Measurements from ENCODE around the gene LRP8. TPM values are rescaled to one million over a fixed set of nuclear protein-coding genes. Genes with fewer than 3 reads are reported as not detected.
A peak's percentile ranks its signal among the peaks of the same experiment; 100 is the strongest.

The LRP8 gene
- polyA plus RNA-seq, 2 of the 4 experiments (the other 2 are of a cell fraction), result 32.6 to 46.1 TPM

DNA sequence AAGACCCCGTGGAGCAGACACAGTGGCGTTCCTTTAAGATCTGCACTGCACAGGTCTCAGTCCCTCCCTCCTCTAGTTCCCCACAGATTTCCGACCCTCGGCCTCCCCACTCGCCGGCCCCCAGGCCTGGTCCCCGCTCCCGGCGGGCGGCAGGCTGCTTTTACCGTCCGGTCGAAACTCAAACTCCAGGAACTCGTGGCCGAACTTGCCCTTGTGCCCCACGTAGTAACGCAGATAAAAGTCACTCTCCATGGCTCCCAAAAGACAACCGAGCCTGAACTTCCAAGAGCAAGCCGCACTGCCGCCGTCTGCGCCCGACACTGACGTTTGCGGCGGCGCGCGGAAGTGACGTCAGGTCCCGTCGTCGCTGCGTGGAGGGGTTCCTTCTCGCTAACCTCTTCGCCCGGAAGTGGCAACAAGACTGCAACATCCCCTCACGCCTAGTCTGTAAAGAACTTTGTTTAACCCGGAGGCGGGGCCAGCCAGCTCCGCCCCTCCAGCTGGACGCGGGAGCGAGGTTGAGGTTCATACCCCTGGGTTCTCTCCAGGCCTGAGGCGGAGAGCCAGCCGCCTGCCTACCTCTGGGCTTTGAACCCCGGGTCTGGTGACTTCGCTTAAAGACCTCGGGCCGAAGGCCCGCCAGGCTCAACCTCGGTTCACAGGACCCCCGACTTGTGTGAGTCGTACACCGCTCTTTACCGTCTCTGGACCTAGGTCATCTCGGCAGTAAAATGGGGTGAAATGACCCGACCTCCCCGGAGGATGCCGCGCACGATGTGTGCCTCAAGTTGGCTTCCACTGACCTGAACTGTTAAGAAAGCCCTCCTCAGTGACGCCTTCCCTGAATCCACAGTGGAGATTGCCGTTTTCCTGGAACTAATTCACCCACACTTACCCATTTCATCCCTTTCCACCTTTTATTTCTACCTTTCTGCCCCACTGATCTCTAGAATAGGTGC, 89.4 kb downstream of the LRP8 start, which contains the start of gene MAGOH (continued):
- TF ChIP-seq, protein P1, sequence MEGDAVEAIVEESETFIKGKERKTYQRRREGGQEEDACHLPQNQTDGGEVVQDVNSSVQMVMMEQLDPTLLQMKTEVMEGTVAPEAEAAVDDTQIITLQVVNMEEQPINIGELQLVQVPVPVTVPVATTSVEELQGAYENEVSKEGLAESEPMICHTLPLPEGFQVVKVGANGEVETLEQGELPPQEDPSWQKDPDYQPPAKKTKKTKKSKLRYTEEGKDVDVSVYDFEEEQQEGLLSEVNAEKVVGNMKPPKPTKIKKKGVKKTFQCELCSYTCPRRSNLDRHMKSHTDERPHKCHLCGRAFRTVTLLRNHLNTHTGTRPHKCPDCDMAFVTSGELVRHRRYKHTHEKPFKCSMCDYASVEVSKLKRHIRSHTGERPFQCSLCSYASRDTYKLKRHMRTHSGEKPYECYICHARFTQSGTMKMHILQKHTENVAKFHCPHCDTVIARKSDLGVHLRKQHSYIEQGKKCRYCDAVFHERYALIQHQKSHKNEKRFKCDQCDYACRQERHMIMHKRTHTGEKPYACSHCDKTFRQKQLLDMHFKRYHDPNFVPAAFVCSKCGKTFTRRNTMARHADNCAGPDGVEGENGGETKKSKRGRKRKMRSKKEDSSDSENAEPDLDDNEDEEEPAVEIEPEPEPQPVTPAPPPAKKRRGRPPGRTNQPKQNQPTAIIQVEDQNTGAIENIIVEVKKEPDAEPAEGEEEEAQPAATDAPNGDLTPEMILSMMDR (IDR thresholded peaks at IDR 0.05), result no peak
- peak; percentile 89 for TF ChIP-seq KDM5A (IDR thresholded peaks at IDR 0.05)
- no peak for TF ChIP-seq CEBPB (IDR thresholded peaks at IDR 0.05)
- TF ChIP-seq RARB (CRISPR knock-in tag; IDR thresholded peaks at IDR 0.05), result no peak

DNA sequence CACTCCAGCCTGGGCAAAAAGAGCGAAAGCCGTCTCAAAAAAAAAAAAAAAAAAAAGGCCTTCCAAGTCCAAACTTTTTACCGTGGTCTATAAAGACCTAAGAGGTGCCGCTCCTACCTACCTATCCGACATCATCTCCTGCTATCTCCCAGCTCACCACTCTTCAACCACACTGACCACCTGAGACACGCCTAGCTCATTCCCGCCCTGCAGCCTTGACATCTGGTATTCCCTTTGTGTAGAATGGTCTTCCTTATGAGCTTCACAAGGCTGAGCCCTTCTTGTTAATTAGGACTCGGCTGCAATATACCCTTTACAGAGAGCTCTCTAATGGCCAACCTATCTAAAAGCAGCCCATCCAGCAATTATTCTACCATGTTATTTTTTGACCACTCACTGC, 90.2 kb downstream of the LRP8 start:
- peaks cover 15% of the 10 kb centered on the region; the same call in 2 of the 3 replicates for H3K4me1 ChIP-seq
- CTCF ChIA-PET, result no interaction called here
- peak in 1 of 2 experiments; percentile 3; a peak in 1 of 6 replicates for ATAC-seq
- no peak for TF ChIP-seq POLR2AphosphoS2 (conservative IDR thresholded peaks at IDR 0.05; ENCODE audit: low read length)
- TF ChIP-seq, protein P2, sequence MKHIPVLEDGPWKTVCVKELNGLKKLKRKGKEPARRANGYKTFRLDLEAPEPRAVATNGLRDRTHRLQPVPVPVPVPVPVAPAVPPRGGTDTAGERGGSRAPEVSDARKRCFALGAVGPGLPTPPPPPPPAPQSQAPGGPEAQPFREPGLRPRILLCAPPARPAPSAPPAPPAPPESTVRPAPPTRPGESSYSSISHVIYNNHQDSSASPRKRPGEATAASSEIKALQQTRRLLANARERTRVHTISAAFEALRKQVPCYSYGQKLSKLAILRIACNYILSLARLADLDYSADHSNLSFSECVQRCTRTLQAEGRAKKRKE (CRISPR knock-in tag; IDR thresholded peaks at IDR 0.05; ENCODE audit: low read depth), result no peak
- no peak for TF ChIP-seq POLR2A (IDR thresholded peaks at IDR 0.05; ENCODE audit: low read length)
- no peak for TF ChIP-seq HOXB13 (CRISPR knock-in tag; IDR thresholded peaks at IDR 0.05; ENCODE audit: low read depth)
- peak overlapping the region; percentile 91 to 93 for H3K27ac ChIP-seq
- DNase-seq (ENCODE audit: low read depth in 1 of 2, low spot score in 1 of 2), result no peak
- no peaks in the 10 kb centered on the region for H3K9me3 ChIP-seq
- H3K4me2 ChIP-seq, result peak overlapping the region; percentile 81
- POLR2A ChIA-PET, result interaction anchor here (1.4 kb wide), 1 partner anchor 9 kb away, joined by 5 read pairs; no protein-coding TSS in a partner anchor
- peak overlapping the region; percentile 81 for H3K4me3 ChIP-seq
- FAIRE-seq, result no peak
- 38% methylated on average over 8 of the region's 8 CpGs for WGBS (ENCODE audit: missing lambda C conversion rate)

DNA sequence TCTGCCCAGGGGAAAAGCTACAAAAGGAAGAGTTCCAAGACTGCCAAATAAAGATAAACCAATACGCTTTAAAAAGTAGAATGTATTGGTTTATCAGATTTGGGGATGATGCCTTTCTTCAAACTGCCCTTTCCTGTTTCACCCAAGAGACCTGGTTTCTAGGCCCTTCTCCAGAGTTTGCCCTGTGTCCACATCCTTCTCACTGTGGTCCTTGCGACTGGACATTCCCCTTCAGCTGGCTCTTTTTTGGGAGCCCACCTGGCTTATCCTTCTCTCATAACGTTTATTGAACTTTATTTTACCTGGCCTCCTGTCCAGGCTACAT, 106.9 kb downstream of the LRP8 start:
- Histone ChIP-seq H3K4me3 (peak overlapping the region; percentile 64), H3K27ac (peak overlapping the region; percentile 88 to 99), H3K4me1 (peaks cover 11% of the 10 kb centered on the region; the same call in 2 of the 3 replicates), H3K9me3 (no peaks in the 10 kb centered on the region), H3K4me2 (peak overlapping the region; percentile 85)
- ATAC-seq (no peak), FAIRE-seq (no peak), DNase-seq (ENCODE audit: low read depth in 1 of 2, low spot score in 1 of 2) (no peak)
- 31% methylated on average over 3 of the region's 3 CpGs for WGBS (ENCODE audit: missing lambda C conversion rate)
- CTCF ChIA-PET, result interaction anchor here (0.6 kb wide), 1 partner anchor 232 kb away, joined by 3 read pairs; no protein-coding TSS in a partner anchor
- no peak for TF ChIP-seq JUNB (IDR thresholded peaks at IDR 0.05)
- TF ChIP-seq ZFP36 (IDR thresholded peaks at IDR 0.05; ENCODE audit: borderline replicate concordance, partially characterized antibody), result no peak
- TF ChIP-seq RARB (CRISPR knock-in tag; IDR thresholded peaks at IDR 0.05), result no peak
- TF ChIP-seq FOSB (CRISPR knock-in tag; IDR thresholded peaks at IDR 0.05), result no peak
- POLR2A ChIA-PET, result interaction anchor here (1.8 kb wide), 1 partner anchor 14 kb away, joined by 6 read pairs; no protein-coding TSS in a partner anchor

DNA sequence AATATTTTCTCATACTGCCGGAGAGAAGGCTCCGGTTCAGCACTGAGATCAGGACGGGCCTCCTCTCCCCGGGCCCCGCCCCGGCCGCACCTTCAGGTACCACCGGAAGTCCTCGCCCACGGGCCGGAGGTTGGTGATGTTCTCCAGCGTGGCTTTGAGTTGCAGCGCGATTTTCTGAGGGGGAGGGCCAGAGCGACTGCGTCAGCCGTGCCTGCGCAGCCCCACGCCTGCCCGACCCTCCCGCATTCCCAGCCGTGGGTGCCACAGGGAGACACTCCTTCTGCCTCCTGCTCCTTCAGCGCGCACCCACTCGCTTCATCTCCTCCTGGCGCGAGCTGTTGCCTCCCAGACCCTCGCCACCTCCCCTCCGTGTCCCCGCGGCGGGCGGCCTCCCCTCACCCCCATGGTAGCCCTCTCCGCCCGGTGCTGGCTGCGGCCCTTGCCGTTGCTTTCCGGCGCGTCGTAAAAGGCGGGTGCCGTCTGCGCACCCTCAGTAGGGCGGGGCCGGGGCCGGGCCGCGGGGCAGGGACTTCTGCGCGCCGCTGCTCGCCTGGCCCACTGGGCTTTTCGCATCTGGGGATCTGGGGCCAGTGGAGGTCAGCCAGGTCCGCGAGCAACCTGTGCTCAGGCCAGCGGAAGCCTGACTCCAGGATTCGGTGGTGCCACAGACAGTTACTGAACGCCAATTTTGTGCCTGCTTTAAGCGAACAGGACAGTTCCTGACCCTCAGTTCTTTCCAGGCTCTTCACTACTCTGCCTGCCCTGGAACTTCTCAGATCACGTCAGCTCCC, 107.5 kb downstream of the LRP8 start, which contains the start of gene CZIB:
Gene CZIB (minus strand): TSS at position 464 of the 791 bp plus-strand sequence. CDS start 59 bp downstream, at position 405.
- Histone ChIP-seq H3K27ac (peak within 1 kb of the TSS; percentile 88 to 99), H3K4me3 (peak within 1 kb of the TSS; percentile 64), H3K4me1 (peaks cover 11% of the 10 kb centered on the region; the same call in 2 of the 3 replicates), H3K9me3 (no peaks in the 10 kb centered on the region), H3K4me2 (peak within 1 kb of the TSS; percentile 87)
- CTCF ChIA-PET, result interaction anchor here (0.6 kb wide), 1 partner anchor 232 kb away, joined by 3 read pairs; no protein-coding TSS in a partner anchor
- POLR2A ChIA-PET, result interaction anchor here (1.0 to 1.8 kb wide), 2 partner anchors 8 to 15 kb away, joined by 3 to 6 read pairs; no protein-coding TSS in a partner anchor
- ATAC-seq, result peak; percentile 95
- FAIRE-seq, result no peak
- no peak for TF ChIP-seq RFX5 (IDR thresholded peaks at IDR 0.05)
- TF ChIP-seq, protein P3, sequence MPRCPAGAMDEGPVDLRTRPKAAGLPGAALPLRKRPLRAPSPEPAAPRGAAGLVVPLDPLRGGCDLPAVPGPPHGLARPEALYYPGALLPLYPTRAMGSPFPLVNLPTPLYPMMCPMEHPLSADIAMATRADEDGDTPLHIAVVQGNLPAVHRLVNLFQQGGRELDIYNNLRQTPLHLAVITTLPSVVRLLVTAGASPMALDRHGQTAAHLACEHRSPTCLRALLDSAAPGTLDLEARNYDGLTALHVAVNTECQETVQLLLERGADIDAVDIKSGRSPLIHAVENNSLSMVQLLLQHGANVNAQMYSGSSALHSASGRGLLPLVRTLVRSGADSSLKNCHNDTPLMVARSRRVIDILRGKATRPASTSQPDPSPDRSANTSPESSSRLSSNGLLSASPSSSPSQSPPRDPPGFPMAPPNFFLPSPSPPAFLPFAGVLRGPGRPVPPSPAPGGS (IDR thresholded peaks at IDR 0.05), result peak; percentile 92
- TF ChIP-seq ZNF302 (CRISPR knock-in tag; IDR thresholded peaks at IDR 0.05), result no peak
- 0 out of 2 replicates have a peak, but pooled peaks have one; percentile 19 for TF ChIP-seq GATA3 (IDR thresholded peaks at IDR 0.05; ENCODE audit: borderline replicate concordance)
- no peak for TF ChIP-seq EP300 (IDR thresholded peaks at IDR 0.05)
- peak; percentile 72 for TF ChIP-seq POLR2A (IDR thresholded peaks at IDR 0.05; ENCODE audit: low read length)
- peak; percentile 76 to 93; a peak in 4 of 5 replicates for TF ChIP-seq JUN (IDR thresholded peaks at IDR 0.05)
- TF ChIP-seq CHD4 (IDR thresholded peaks at IDR 0.05; ENCODE audit: borderline replicate concordance), result no peak
- TF ChIP-seq, protein P4, sequence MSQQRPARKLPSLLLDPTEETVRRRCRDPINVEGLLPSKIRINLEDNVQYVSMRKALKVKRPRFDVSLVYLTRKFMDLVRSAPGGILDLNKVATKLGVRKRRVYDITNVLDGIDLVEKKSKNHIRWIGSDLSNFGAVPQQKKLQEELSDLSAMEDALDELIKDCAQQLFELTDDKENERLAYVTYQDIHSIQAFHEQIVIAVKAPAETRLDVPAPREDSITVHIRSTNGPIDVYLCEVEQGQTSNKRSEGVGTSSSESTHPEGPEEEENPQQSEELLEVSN (IDR thresholded peaks at IDR 0.05; ENCODE audit: borderline replicate concordance, low read depth), result peak; percentile 41; the same call in 1 of the 2 replicates
- no peak for TF ChIP-seq RCOR1 (IDR thresholded peaks at IDR 0.05; ENCODE audit: low read depth, low read length)
- no peak for TF ChIP-seq CBX8 (IDR thresholded peaks at IDR 0.05)
- TF ChIP-seq FOSB (CRISPR knock-in tag; IDR thresholded peaks at IDR 0.05), result no peak
- TF ChIP-seq BHLHE40 (IDR thresholded peaks at IDR 0.05; ENCODE audit: low read depth, low read length), result no peak
- TF ChIP-seq CBX2 (IDR thresholded peaks at IDR 0.05; ENCODE audit: borderline replicate concordance, low read depth), result no peak
- TF ChIP-seq PHF8 (IDR thresholded peaks at IDR 0.05; ENCODE audit: borderline replicate concordance, low read depth), result peak; percentile 96; the same call in 1 of the 2 replicates
- TF ChIP-seq, protein P5, sequence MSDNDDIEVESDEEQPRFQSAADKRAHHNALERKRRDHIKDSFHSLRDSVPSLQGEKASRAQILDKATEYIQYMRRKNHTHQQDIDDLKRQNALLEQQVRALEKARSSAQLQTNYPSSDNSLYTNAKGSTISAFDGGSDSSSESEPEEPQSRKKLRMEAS (IDR thresholded peaks at IDR 0.05), result peak; percentile 87
- WGBS (ENCODE audit: missing lambda C conversion rate), result 5% methylated on average over 18 of the region's 61 CpGs
- peak; percentile 73 to 92 for DNase-seq (ENCODE audit: low read depth in 1 of 2, low spot score in 1 of 2)
